Measurements from ENCODE around the gene AGPAT2. TPM values are rescaled to one million over a fixed set of nuclear protein-coding genes. Genes with fewer than 3 reads are reported as not detected.

The AGPAT2 gene
- total RNA-seq, 1 experiment from 2014 or later: 103 TPM

GRCh38 chr9:136683173-136683745, 4.0 kb downstream of the AGPAT2 start:
- H3K9ac ChIP-seq (ENCODE audit: low read length): no peak overlapping the region
- no peak overlapping the region for H3K27ac ChIP-seq (ENCODE audit: low read length)
- no peaks in the 10 kb centered on the region for H3K27me3 ChIP-seq (ENCODE audit: low read length)
- intact Hi-C loops (cut with micrococcal nuclease): no loop called here
- POLR2A ChIA-PET (ENCODE audit: unreplicated experiment): no interaction called here
- DNase-seq (no peak), ATAC-seq (no peak)
- 0 out of 2 replicates have a peak, but pooled peaks cover 5% of the 10 kb centered on the region for H4K20me1 ChIP-seq (ENCODE audit: low read length)
- no peak overlapping the region for H2AFZ ChIP-seq (ENCODE audit: low read length)
- H3K36me3 ChIP-seq (ENCODE audit: low read depth, low read length): no peaks in the 10 kb centered on the region
- BruUV-seq (replicated peaks): no TSS peak
- no peaks in the 10 kb centered on the region for H3K9me3 ChIP-seq (ENCODE audit: low read length)
- H3K4me3 ChIP-seq (ENCODE audit: low read length): no peak overlapping the region
- peaks cover 39% of the 10 kb centered on the region for H3K79me2 ChIP-seq (ENCODE audit: low read length)
- peaks cover 17% of the 10 kb centered on the region for H3K4me1 ChIP-seq (ENCODE audit: insufficient read depth, low read length)
- no peaks in the 10 kb centered on the region for H3K9me2 ChIP-seq (replicated peaks; ENCODE audit: low read length)
- TF ChIP-seq CTCF (conservative IDR thresholded peaks at IDR 0.05; ENCODE audit: low read depth, low read length) (no peak), EZH2 (IDR thresholded peaks at IDR 0.05; ENCODE audit: low read length, unreplicated experiment) (no peak), EZH2phosphoT487 (IDR thresholded peaks at IDR 0.05; ENCODE audit: borderline replicate concordance, low read length) (no peak)
- CTCF ChIA-PET: no interaction called here
- no peaks in the 10 kb centered on the region for H3F3A ChIP-seq (ENCODE audit: low read length, unreplicated experiment)
- H3K4me2 ChIP-seq (ENCODE audit: low read length): no peak overlapping the region

- Histone ChIP-seq H3F3A (ENCODE audit: low read length, unreplicated experiment) (no peaks in the 10 kb centered on the region), H3K4me3 (ENCODE audit: low read length) (no peak overlapping the region), H3K27me3 (ENCODE audit: low read length) (no peaks in the 10 kb centered on the region), H3K27ac (ENCODE audit: low read length) (no peak overlapping the region), H3K4me2 (ENCODE audit: low read length) (no peak overlapping the region), H3K36me3 (ENCODE audit: low read depth, low read length) (no peaks in the 10 kb centered on the region), H3K9ac (ENCODE audit: low read length) (no peak overlapping the region), H3K79me2 (ENCODE audit: low read length) (peaks cover 39% of the 10 kb centered on the region), H2AFZ (ENCODE audit: low read length) (no peak overlapping the region), H3K9me2 (replicated peaks; ENCODE audit: low read length) (no peaks in the 10 kb centered on the region), H3K4me1 (ENCODE audit: insufficient read depth, low read length) (peaks cover 12% of the 10 kb centered on the region), H4K20me1 (ENCODE audit: low read length) (0 out of 2 replicates have a peak, but pooled peaks cover 5% of the 10 kb centered on the region), H3K9me3 (ENCODE audit: low read length) (no peaks in the 10 kb centered on the region)
- CTCF ChIA-PET: no interaction called here
- DNase-seq (no peak), ATAC-seq (no peak)
- intact Hi-C loops (cut with micrococcal nuclease): no loop called here
- TF ChIP-seq CTCF (conservative IDR thresholded peaks at IDR 0.05; ENCODE audit: low read depth, low read length): no peak
- no peak for TF ChIP-seq EZH2 (IDR thresholded peaks at IDR 0.05; ENCODE audit: low read length, unreplicated experiment)
- TF ChIP-seq EZH2phosphoT487 (IDR thresholded peaks at IDR 0.05; ENCODE audit: borderline replicate concordance, low read length): no peak
- POLR2A ChIA-PET (ENCODE audit: unreplicated experiment): no interaction called here
- BruUV-seq (replicated peaks): no TSS peak
Measured at GRCh38 chr9:136682710-136683109, 4.5 kb downstream of the AGPAT2 start.

GRCh38 chr9:136681945-136682699, 5.1 kb downstream of the AGPAT2 start:
- no peaks in the 10 kb centered on the region for H3K36me3 ChIP-seq (ENCODE audit: low read depth, low read length)
- peaks cover 10% of the 10 kb centered on the region for H3K4me1 ChIP-seq (ENCODE audit: insufficient read depth, low read length)
- H3K27me3 ChIP-seq (ENCODE audit: low read length): no peaks in the 10 kb centered on the region
- H3K9ac ChIP-seq (ENCODE audit: low read length): no peak overlapping the region
- intact Hi-C loops (cut with micrococcal nuclease): no loop called here
- BruUV-seq (replicated peaks): no TSS peak
- ATAC-seq (no peak), DNase-seq (no peak)
- 0 out of 2 replicates have a peak, but pooled peaks cover 5% of the 10 kb centered on the region for H4K20me1 ChIP-seq (ENCODE audit: low read length)
- no peak overlapping the region for H2AFZ ChIP-seq (ENCODE audit: low read length)
- no peak overlapping the region for H3K4me2 ChIP-seq (ENCODE audit: low read length)
- H3K4me3 ChIP-seq (ENCODE audit: low read length): no peak overlapping the region
- CTCF ChIA-PET: no interaction called here
- peaks cover 39% of the 10 kb centered on the region for H3K79me2 ChIP-seq (ENCODE audit: low read length)
- no peaks in the 10 kb centered on the region for H3K9me3 ChIP-seq (ENCODE audit: low read length)
- POLR2A ChIA-PET (ENCODE audit: unreplicated experiment): no interaction called here
- H3K9me2 ChIP-seq (replicated peaks; ENCODE audit: low read length): no peaks in the 10 kb centered on the region
- no peak overlapping the region for H3K27ac ChIP-seq (ENCODE audit: low read length)
- TF ChIP-seq EZH2 (IDR thresholded peaks at IDR 0.05; ENCODE audit: low read length, unreplicated experiment) (no peak), CTCF (conservative IDR thresholded peaks at IDR 0.05; ENCODE audit: low read depth, low read length) (no peak), EZH2phosphoT487 (IDR thresholded peaks at IDR 0.05; ENCODE audit: borderline replicate concordance, low read length) (no peak)
- H3F3A ChIP-seq (ENCODE audit: low read length, unreplicated experiment): no peaks in the 10 kb centered on the region
